Loucy (cell line): Measurements from ENCODE around the gene IPO5.

Experiments used
- H2AFZ ChIP-seq: fragments of 200-600 bp; sonication (generic); 2 replicates; pipeline ENCODE4 v1.6.0; 2016; ENCODE audit warnings: antibody characterized with exemption, mild to moderate bottlenecking, low read length, moderate library complexity
- H3F3A ChIP-seq: fragments of 200-600 bp; 2 replicates; pipeline ENCODE4 v1.6.0; 2016; ENCODE audit warnings: antibody characterized with exemption, low read depth, mild to moderate bottlenecking
- H3K27me3 ChIP-seq: fragments of 200-600 bp; sonication (generic); 2 replicates; pipeline ENCODE4 v1.6.1; 2014; ENCODE audit warnings: low read length, mild to moderate bottlenecking; ENCODE audit not compliant: insufficient read depth, poor library complexity, severe bottlenecking
- H3K36me3 ChIP-seq: fragments of 200-600 bp; sonication (generic); 2 replicates; pipeline ENCODE4 v1.6.1; 2016; ENCODE audit warnings: low read length; ENCODE audit not compliant: insufficient read depth
- H3K4me1 ChIP-seq: fragments of 200-600 bp; sonication (generic); 2 replicates; pipeline ENCODE4 v1.5.1; 2014; ENCODE audit warnings: low read length, mild to moderate bottlenecking; ENCODE audit not compliant: insufficient read depth, poor library complexity, severe bottlenecking
- H3K4me2 ChIP-seq: fragments of 200-600 bp; sonication (generic); 2 replicates; pipeline ENCODE4 v1.6.0; 2014; ENCODE audit warnings: antibody characterized with exemption, low read length, low read depth, mild to moderate bottlenecking; ENCODE audit not compliant: poor library complexity, severe bottlenecking
- H3K4me3 ChIP-seq: fragments of 200-600 bp; sonication (generic); 2 replicates; pipeline ENCODE4 v1.5.1; 2014; ENCODE audit warnings: low read length, mild to moderate bottlenecking, mixed read lengths; ENCODE audit not compliant: poor library complexity, severe bottlenecking
- H3K79me2 ChIP-seq: fragments of 200-600 bp; sonication (generic); 2 replicates; pipeline ENCODE4 v1.6.1; 2014; ENCODE audit warnings: low read length; ENCODE audit not compliant: insufficient read depth
- H3K9ac ChIP-seq: fragments of 200-600 bp; sonication (generic); 2 replicates; pipeline ENCODE4 v1.6.0; 2014; ENCODE audit warnings: mild to moderate bottlenecking, low read depth, low read length, moderate library complexity; ENCODE audit not compliant: poor library complexity, severe bottlenecking
- H3K9me2 ChIP-seq: fragments of 200-600 bp; sonication (generic); replicated peaks from 2 replicates; pipeline ENCODE4 v1.6.1; 2016; ENCODE audit warnings: low read depth, low read length, mixed read lengths
- H3K9me3 ChIP-seq: fragments of 200-600 bp; sonication (generic); 2 replicates; pipeline ENCODE4 v1.6.1; 2014; ENCODE audit warnings: mild to moderate bottlenecking, antibody characterized with exemption, low read length, low read depth; ENCODE audit not compliant: insufficient read depth
- H4K20me1 ChIP-seq: fragments of 200-600 bp; sonication (generic); 2 replicates; pipeline ENCODE4 v1.6.0; 2014; ENCODE audit warnings: antibody characterized with exemption, low read length, mild to moderate bottlenecking; ENCODE audit not compliant: insufficient read depth, poor library complexity, severe bottlenecking
- EZH2phosphoT487 ChIP-seq: fragments of 200-600 bp; IDR thresholded peaks from 2 replicates; pipeline ENCODE4 v1.6.1; 2018; ENCODE audit warnings: antibody characterized with exemption, mild to moderate bottlenecking, moderate library complexity, borderline replicate concordance
- TF ChIP-seq, protein P1 (sequence below): fragments of 200-600 bp; sonication (generic); conservative IDR thresholded peaks from 2 replicates; pipeline ENCODE4 v1.5.1; 2014; ENCODE audit warnings: mild to moderate bottlenecking, antibody characterized with exemption, low read length

Gene IPO5

DNA sequence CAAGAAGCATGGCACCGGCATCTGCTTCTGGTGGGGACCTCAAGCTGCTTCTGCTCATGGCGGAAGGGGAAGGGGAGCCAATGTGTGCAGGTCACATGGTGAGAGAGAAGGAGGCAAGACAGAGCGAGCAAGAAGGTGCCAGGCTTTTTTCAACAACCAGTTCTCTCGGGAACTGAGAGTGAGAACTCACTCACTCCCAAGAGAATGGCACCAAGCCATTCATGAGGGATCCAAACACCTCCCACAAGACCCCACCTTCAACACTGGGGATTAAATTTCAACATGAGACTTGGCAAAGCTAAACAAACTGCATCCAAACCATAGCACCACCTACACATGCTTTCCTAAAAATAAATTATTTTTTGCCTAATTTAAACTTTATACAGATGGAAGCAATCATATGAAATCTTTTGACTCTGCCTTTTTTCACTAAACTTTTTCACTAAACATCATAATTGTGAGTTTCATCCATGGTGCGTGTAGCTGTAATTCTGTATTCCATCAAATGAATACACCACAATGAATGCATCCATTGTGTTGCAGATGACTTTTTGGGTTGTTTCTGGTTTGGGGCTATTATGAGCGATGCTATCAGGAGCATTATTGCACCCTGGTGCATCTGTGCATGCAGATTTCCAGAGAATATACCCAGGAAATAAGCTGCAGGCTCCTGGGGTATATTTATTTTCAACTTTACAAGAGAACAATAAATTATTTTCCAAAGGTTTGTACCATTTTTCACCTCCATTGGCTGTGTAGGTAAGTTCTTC lies 14.6 kb upstream of the IPO5 start:
- no peaks in the 10 kb centered on the region for H3K36me3 ChIP-seq
- no peaks in the 10 kb centered on the region for H3K27me3 ChIP-seq

DNA sequence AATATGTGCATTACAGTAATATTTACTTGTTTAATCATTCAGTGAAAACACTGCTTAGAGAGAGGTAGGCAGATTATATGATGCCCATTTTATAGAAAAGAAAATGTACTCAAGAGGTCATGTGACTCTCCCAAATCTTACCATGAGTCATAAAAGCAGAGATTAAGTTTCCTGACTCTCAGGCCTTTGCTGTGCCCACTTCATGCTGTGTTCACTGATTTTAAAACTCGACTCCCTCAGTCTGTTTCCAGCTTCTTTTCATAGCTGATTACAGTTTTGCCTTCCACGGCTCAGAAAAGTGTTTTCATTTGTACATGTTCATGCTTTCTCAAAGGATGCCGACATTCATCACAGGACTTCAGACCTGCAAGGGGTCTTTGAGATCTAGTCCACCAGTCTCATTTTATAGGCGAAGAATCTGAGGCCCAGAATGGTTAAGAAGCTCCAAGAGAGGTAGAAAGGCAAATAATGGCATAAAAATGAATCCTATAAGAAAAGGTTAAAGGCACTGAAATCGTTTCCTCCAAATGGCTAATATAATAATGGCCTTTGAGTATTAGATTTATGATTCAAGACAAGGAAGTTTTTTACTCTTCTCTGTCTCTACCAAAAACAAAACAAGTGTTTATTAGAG lies 9.0 kb upstream of the IPO5 start:
- Histone ChIP-seq H3K4me3 (no peak overlapping the region), H3K9me3 (no peaks in the 10 kb centered on the region), H3F3A (no peaks in the 10 kb centered on the region), H3K4me2 (no peak overlapping the region), H4K20me1 (no peaks in the 10 kb centered on the region), H3K4me1 (no peaks in the 10 kb centered on the region), H3K27me3 (no peaks in the 10 kb centered on the region), H3K79me2 (no peaks in the 10 kb centered on the region), H3K9ac (no peak overlapping the region), H3K36me3 (no peaks in the 10 kb centered on the region), H3K9me2 (no peaks in the 10 kb centered on the region), H2AFZ (no peak overlapping the region)
- TF ChIP-seq EZH2phosphoT487, result no peak
- TF ChIP-seq, protein P1, sequence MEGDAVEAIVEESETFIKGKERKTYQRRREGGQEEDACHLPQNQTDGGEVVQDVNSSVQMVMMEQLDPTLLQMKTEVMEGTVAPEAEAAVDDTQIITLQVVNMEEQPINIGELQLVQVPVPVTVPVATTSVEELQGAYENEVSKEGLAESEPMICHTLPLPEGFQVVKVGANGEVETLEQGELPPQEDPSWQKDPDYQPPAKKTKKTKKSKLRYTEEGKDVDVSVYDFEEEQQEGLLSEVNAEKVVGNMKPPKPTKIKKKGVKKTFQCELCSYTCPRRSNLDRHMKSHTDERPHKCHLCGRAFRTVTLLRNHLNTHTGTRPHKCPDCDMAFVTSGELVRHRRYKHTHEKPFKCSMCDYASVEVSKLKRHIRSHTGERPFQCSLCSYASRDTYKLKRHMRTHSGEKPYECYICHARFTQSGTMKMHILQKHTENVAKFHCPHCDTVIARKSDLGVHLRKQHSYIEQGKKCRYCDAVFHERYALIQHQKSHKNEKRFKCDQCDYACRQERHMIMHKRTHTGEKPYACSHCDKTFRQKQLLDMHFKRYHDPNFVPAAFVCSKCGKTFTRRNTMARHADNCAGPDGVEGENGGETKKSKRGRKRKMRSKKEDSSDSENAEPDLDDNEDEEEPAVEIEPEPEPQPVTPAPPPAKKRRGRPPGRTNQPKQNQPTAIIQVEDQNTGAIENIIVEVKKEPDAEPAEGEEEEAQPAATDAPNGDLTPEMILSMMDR, result no peak

More for the DNA sequence above, 14.6 kb upstream of the IPO5 start:
- Histone ChIP-seq H3K9ac (no peak overlapping the region), H3F3A (no peaks in the 10 kb centered on the region), H3K9me3 (no peaks in the 10 kb centered on the region), H3K4me1 (no peaks in the 10 kb centered on the region), H3K4me2 (no peak overlapping the region), H3K4me3 (no peak overlapping the region), H4K20me1 (no peaks in the 10 kb centered on the region), H3K79me2 (no peaks in the 10 kb centered on the region), H2AFZ (no peak overlapping the region), H3K9me2 (no peaks in the 10 kb centered on the region)
- TF ChIP-seq, protein P1, result no peak
- no peak for TF ChIP-seq EZH2phosphoT487

DNA sequence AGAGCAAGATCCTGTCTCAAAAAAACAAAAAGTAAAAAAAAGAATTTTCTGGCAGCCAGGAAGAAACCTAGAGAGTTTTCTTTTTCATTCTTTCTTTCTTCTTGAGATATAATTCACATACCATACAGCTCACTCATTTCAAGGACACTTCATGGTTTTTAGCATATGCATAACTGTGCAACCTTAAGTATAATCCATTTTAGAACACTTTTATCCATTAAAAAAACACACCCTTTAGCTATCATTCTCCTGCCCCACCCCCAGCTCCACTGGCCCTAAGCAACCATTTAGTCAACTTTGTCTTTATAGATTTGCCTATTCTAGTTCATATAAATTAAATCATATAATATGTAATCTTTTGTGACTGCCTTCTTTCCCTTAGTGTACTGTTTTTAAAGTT lies 8.1 kb upstream of the IPO5 start:
- Histone ChIP-seq H3K9me3 (no peaks in the 10 kb centered on the region), H3K27me3 (no peaks in the 10 kb centered on the region), H4K20me1 (no peaks in the 10 kb centered on the region), H3K36me3 (no peaks in the 10 kb centered on the region), H3K79me2 (no peaks in the 10 kb centered on the region), H3K4me1 (no peaks in the 10 kb centered on the region), H3K4me3 (no peak overlapping the region), H3F3A (no peaks in the 10 kb centered on the region), H2AFZ (no peak overlapping the region), H3K9me2 (no peaks in the 10 kb centered on the region), H3K4me2 (no peak overlapping the region), H3K9ac (no peak overlapping the region)
- TF ChIP-seq, protein P1, result no peak
- no peak for TF ChIP-seq EZH2phosphoT487
